ENCODE data around the gene PLIN4.
A peak's percentile ranks its signal among the peaks of the same experiment; 100 is the strongest.
"Not testable (repeated sequence)": the region's sequence is repeated elsewhere in the genome, so short reads cannot be mapped to it uniquely, and the experiment has no call there.

Gene PLIN4

GRCh38 chr19:4547303-4548237 lies 29.3 kb upstream of the PLIN4 start:
- no peak for DNase-seq (ENCODE audit: low spot score)

- no peak for DNase-seq (ENCODE audit: low spot score)
Observed at GRCh38 chr19:4543842-4544647, 25.8 kb upstream of the PLIN4 start.

GRCh38 chr19:4542896-4543841 lies 24.9 kb upstream of the PLIN4 start:
- no peak for DNase-seq (ENCODE audit: low spot score)

GRCh38 chr19:4541806-4542145 lies 23.5 kb upstream of the PLIN4 start:
- not testable (repeated sequence) for DNase-seq (ENCODE audit: low spot score)

- DNase-seq (ENCODE audit: low spot score) = no peak
Observed at GRCh38 chr19:4541114-4541805, 23.0 kb upstream of the PLIN4 start.

GRCh38 chr19:4539693-4540581 lies 21.7 kb upstream of the PLIN4 start, which contains the start of gene LRG1:
LRG1 (minus strand) TSS chr19:4540036; CDS start chr19:4540013, 23 bp downstream.
- no peak for DNase-seq (ENCODE audit: low spot score)

GRCh38 chr19:4539169-4539692 lies 20.9 kb upstream of the PLIN4 start:
- DNase-seq (ENCODE audit: low spot score) = no peak

- no peak for DNase-seq (ENCODE audit: low spot score)
Observed at GRCh38 chr19:4538601-4538954, 20.3 kb upstream of the PLIN4 start.

GRCh38 chr19:4537953-4538600 lies 19.8 kb upstream of the PLIN4 start:
- no peak for DNase-seq (ENCODE audit: low spot score)

- no peak for DNase-seq (ENCODE audit: low spot score)
Observed at GRCh38 chr19:4536798-4537197, 18.5 kb upstream of the PLIN4 start.

- DNase-seq (ENCODE audit: low spot score) = peak; percentile 79
Observed at GRCh38 chr19:4534836-4535658, 16.8 kb upstream of the PLIN4 start, which contains the start of gene PLIN5. PLIN5 (minus strand) TSS chr19:4535224; CDS start chr19:4534074, 1,150 bp downstream.

- no peak for DNase-seq (ENCODE audit: low spot score)
Observed at GRCh38 chr19:4533835-4534424, 15.6 kb upstream of the PLIN4 start.

- DNase-seq (ENCODE audit: low spot score) = no peak
Observed at GRCh38 chr19:4533334-4533733, 15.0 kb upstream of the PLIN4 start.

GRCh38 chr19:4531562-4532165 lies 13.4 kb upstream of the PLIN4 start:
- DNase-seq (ENCODE audit: low spot score) = no peak

- no peak for DNase-seq (ENCODE audit: low spot score)
Observed at GRCh38 chr19:4529924-4530522, 11.7 kb upstream of the PLIN4 start.

- DNase-seq (ENCODE audit: low spot score) = no peak
Observed at GRCh38 chr19:4528843-4529242, 10.6 kb upstream of the PLIN4 start.

- DNase-seq (ENCODE audit: low spot score) = not testable (repeated sequence)
Observed at GRCh38 chr19:4527377-4527776, 9.1 kb upstream of the PLIN4 start.
